Astrocyte of the hippocampus (primary cell): Measurements from ENCODE around the gene CCDC24.

Source experiments
- DNase-seq: peaks from one replicate; pipeline ENCODE4 v3.0.0; 2011; ENCODE audit warnings: low read depth, low spot score

CCDC24 gene

GRCh38 chr1:43997295-43997999 lies 6.0 kb downstream of the CCDC24 start:
- no peak for DNase-seq

GRCh38 chr1:43998000-43998378 lies 6.6 kb downstream of the CCDC24 start:
- no peak for DNase-seq

GRCh38 chr1:43999455-43999854 lies 8.1 kb downstream of the CCDC24 start:
- DNase-seq: no peak

- peak; percentile 57 for DNase-seq
Measured at GRCh38 chr1:44000122-44000665, 8.8 kb downstream of the CCDC24 start.

GRCh38 chr1:44002165-44002564 lies 10.8 kb downstream of the CCDC24 start:
- no peak for DNase-seq

- no peak for DNase-seq
Measured at GRCh38 chr1:44002606-44003157, 11.3 kb downstream of the CCDC24 start.

GRCh38 chr1:44008259-44008658 lies 16.9 kb downstream of the CCDC24 start:
- no peak for DNase-seq

- no peak for DNase-seq
Measured at GRCh38 chr1:44010935-44011471, 19.6 kb downstream of the CCDC24 start.

GRCh38 chr1:44012404-44012803 lies 21.0 kb downstream of the CCDC24 start:
- DNase-seq: no peak

GRCh38 chr1:44012941-44013609 lies 21.7 kb downstream of the CCDC24 start:
- DNase-seq: peak; percentile 63

- DNase-seq: peak; percentile 52
Measured at GRCh38 chr1:44013949-44014348, 22.6 kb downstream of the CCDC24 start.

- DNase-seq: no peak
Measured at GRCh38 chr1:44014365-44015104, 23.1 kb downstream of the CCDC24 start.

- DNase-seq: no peak
Measured at GRCh38 chr1:44015206-44015605, 23.8 kb downstream of the CCDC24 start.

- DNase-seq: no peak
Measured at GRCh38 chr1:44016041-44016889, 24.9 kb downstream of the CCDC24 start.

- peak; percentile 61 for DNase-seq
Measured at GRCh38 chr1:44016890-44017400, 25.5 kb downstream of the CCDC24 start.

- DNase-seq: no peak
Measured at GRCh38 chr1:44019466-44019948, 28.1 kb downstream of the CCDC24 start.

GRCh38 chr1:44020464-44020863 lies 29.1 kb downstream of the CCDC24 start:
- DNase-seq: no peak

GRCh38 chr1:44021156-44021555 lies 29.8 kb downstream of the CCDC24 start:
- no peak for DNase-seq

- DNase-seq: no peak
Measured at GRCh38 chr1:44021581-44022321, 30.4 kb downstream of the CCDC24 start.
